ENCODE measurements around the gene ANKS3. TPM values are rescaled to one million over a fixed set of nuclear protein-coding genes. Genes with fewer than 3 reads are reported as not detected.

Gene ANKS3
- total and polyA plus RNA-seq, 2 donors (not counting 3 experiments of a cell fraction or from before 2014, with no cell fraction given), result 13.9 to 24.0 TPM

- DNase-seq (ENCODE audit: low read depth, low spot score) (no peak), FAIRE-seq (no peak)
- Histone ChIP-seq H3K4me2 (ENCODE audit: insufficient read depth, low read length) (no peak overlapping the region), H4K20me1 (replicated peaks; ENCODE audit: control insufficient read depth, extremely low read depth, insufficient read depth, low read length) (no peaks in the 10 kb centered on the region), H3K27me3 (ENCODE audit: control insufficient read depth in 2 of 2, insufficient read depth in 2 of 2, low read length in 2 of 2) (no peaks in the 10 kb centered on the region), H3K36me3 (ENCODE audit: control insufficient read depth in 2 of 2, extremely low read depth in 1 of 2, insufficient read depth in 2 of 2, low read length in 2 of 2) (peaks cover 4 to 33% of the 10 kb centered on the region in 2 experiments), H3K9me1 (replicated peaks; ENCODE audit: control insufficient read depth, extremely low read depth, insufficient read depth, low read length) (no peaks in the 10 kb centered on the region), H3K4me3 (replicated peaks in 1 of 3; ENCODE audit: insufficient read depth in 1 of 3, low read depth in 1 of 3, low read length in 3 of 3) (no peak overlapping the region), H2AFZ (ENCODE audit: low read depth, low read length) (no peak overlapping the region), H3K4me1 (ENCODE audit: control insufficient read depth, extremely low read depth, insufficient read depth, low read length) (no peaks in the 10 kb centered on the region), H3K9ac (replicated peaks; ENCODE audit: extremely low read depth, insufficient read depth, low read length) (no peak overlapping the region), H3K79me2 (ENCODE audit: control insufficient read depth, insufficient read depth, low read length) (peaks cover 23% of the 10 kb centered on the region), H3K9me3 (replicated peaks; ENCODE audit: control insufficient read depth, insufficient read depth, low read length) (no peaks in the 10 kb centered on the region), H3K27ac (ENCODE audit: insufficient read depth, low read depth, low read length) (no peak overlapping the region)
- CTCF ChIA-PET, result interaction anchor here (1.0 to 1.9 kb wide), 3 partner anchors 25 to 116 kb away, joined by 3 to 14 read pairs (median 3); partner anchors contain the start of gene MGRN1
- intact Hi-C loops (cut with micrococcal nuclease), result no loop called here
- POLR2A ChIA-PET, result no interaction called here
- TF ChIP-seq GATA2 (IDR thresholded peaks at IDR 0.05; ENCODE audit: insufficient read depth, insufficient read length, low read depth, low read length) (no peak), EZH2 (IDR thresholded peaks at IDR 0.05; ENCODE audit: borderline replicate concordance, low read depth, low read length, severe bottlenecking) (no peak), FOS (IDR thresholded peaks at IDR 0.05; ENCODE audit: borderline replicate concordance, insufficient read depth, low read length) (no peak), POLR2A (IDR thresholded peaks at IDR 0.05; ENCODE audit: low read depth, low read length) (no peak), POLR2AphosphoS5 (IDR thresholded peaks at IDR 0.05; ENCODE audit: insufficient read depth, low read depth, low read length) (no peak), JUN (IDR thresholded peaks at IDR 0.05; ENCODE audit: borderline replicate concordance, insufficient read depth, insufficient read length, low read depth) (no peak), MYC (IDR thresholded peaks at IDR 0.05; ENCODE audit: low read depth, low read length) (no peak)
- TF ChIP-seq, protein P1, sequence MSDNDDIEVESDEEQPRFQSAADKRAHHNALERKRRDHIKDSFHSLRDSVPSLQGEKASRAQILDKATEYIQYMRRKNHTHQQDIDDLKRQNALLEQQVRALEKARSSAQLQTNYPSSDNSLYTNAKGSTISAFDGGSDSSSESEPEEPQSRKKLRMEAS (IDR thresholded peaks at IDR 0.05; ENCODE audit: insufficient read depth, insufficient read length), result no peak
- TF ChIP-seq, protein P2, sequence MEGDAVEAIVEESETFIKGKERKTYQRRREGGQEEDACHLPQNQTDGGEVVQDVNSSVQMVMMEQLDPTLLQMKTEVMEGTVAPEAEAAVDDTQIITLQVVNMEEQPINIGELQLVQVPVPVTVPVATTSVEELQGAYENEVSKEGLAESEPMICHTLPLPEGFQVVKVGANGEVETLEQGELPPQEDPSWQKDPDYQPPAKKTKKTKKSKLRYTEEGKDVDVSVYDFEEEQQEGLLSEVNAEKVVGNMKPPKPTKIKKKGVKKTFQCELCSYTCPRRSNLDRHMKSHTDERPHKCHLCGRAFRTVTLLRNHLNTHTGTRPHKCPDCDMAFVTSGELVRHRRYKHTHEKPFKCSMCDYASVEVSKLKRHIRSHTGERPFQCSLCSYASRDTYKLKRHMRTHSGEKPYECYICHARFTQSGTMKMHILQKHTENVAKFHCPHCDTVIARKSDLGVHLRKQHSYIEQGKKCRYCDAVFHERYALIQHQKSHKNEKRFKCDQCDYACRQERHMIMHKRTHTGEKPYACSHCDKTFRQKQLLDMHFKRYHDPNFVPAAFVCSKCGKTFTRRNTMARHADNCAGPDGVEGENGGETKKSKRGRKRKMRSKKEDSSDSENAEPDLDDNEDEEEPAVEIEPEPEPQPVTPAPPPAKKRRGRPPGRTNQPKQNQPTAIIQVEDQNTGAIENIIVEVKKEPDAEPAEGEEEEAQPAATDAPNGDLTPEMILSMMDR (IDR thresholded peaks at IDR 0.05; ENCODE audit: extremely low read depth in 1 of 2, insufficient read depth in 1 of 2, low read depth in 1 of 2, low read length in 2 of 2), result no peak
- dilution Hi-C loops (cut with MboI; ENCODE audit: extremely low pct_ligation_motif_present, low sequenced_read_pairs), result no loop called here
- no TSS peak for BruUV-seq (replicated peaks)
Measured at GRCh38 chr16:4648917-4649316, 85.2 kb downstream of the ANKS3 start.
